NCI-H526 treated with DMSO at 0.1 percent for 48 hours (cell line): ENCODE data around the gene TREML1.

Source experiments
- DNase-seq: peaks from one replicate; lab custom pipeline; 2025; lab: John Stamatoyannopoulos, UW

Gene TREML1

DNA sequence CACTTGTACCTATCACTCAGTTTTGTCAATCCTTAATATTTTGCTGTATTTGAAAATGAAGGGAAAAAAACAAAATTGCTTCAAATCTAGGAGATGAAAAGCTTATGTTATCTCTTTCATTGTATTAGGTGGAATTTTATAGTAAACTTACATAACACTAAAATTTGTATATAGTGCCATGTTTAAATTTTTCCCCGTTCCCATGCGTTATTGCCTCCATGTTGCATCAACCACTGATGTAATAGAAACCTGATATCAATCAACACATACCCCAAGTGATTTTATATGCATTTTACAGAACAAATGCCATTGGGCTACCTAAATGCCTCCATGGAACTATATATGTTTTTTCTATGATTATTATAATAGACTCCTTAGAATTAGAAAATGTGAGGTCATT is 23.5 kb upstream of the TREML1 start:
- no peak for DNase-seq

- DNase-seq = no peak
Observed at GRCh38 chr6:41177287-41177686, 23.1 kb upstream of the TREML1 start.

DNA sequence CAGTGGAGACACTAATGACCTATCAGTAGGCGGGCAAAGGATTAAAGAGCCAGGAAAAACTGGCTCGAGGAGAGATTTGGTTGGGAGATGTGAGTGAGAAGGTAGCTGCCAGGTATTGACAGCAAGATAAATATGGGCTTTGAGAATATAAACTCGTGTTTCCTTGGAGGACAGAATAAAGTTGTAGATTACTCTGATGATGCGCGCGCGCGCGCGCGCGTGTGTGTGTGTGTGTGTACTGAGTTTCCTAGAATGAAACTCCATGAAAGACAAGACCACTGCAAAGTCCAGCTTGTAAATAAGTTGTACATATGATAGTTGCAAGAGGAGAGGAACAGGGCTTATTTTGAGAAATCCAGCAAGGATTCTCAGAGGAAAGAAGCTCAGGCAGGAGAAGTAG is 22.0 kb upstream of the TREML1 start:
- DNase-seq = no peak

- DNase-seq = no peak
Observed at GRCh38 chr6:41175084-41175483, 20.9 kb upstream of the TREML1 start.

GRCh38 chr6:41174610-41175009 is 20.5 kb upstream of the TREML1 start:
- DNase-seq = no peak

DNA sequence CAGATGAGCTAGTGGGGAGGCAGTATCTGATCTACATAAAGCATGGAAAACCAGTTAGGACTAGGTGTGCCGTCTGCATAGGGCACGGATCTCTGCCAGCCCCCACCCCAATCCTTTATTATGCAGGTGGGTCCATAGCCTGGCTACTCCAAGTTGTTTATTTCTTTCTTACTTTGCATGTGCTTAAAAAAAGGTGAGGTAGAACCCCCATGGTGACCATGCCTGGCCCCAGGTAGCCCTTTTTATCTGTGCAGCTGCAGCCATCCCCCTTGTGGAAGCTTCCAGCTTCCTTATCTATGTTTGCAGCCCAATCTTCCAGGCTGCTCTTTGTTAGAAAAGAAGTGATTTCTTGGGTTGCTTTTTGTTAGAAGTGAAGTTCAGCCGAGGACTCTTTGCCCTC is 17.8 kb upstream of the TREML1 start:
- no peak for DNase-seq

DNA sequence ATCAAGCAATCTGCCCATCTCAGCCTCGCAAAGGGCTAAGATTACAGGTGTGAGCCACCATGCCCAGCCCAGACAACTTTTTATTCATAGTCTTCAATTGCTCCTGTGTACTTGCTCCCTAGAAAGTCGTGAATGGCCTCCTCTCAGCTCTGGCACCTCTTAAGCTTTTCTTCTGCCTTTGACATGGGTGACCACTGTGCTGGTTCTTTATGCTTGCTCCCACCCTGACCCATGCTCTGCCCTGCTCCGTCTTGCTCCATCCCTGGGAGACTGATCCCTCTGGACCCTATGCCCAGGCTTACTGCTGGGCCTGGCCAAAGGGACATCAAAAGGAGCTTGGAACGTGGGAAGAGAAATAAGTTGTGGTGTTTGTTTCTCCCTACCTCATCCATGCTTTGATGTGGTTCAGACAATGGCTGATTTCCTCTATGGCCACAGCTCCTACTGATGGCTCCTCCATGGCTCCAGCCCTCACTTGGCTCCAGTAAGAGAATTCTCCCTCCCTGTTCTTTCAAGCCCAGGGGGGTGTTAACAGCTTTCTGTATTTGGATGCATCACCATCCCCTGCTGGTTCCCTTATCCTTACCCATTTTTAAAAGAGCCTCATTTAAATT is 16.5 kb upstream of the TREML1 start:
- no peak for DNase-seq

GRCh38 chr6:41167173-41167963 is 13.2 kb upstream of the TREML1 start:
- no peak for DNase-seq

DNA sequence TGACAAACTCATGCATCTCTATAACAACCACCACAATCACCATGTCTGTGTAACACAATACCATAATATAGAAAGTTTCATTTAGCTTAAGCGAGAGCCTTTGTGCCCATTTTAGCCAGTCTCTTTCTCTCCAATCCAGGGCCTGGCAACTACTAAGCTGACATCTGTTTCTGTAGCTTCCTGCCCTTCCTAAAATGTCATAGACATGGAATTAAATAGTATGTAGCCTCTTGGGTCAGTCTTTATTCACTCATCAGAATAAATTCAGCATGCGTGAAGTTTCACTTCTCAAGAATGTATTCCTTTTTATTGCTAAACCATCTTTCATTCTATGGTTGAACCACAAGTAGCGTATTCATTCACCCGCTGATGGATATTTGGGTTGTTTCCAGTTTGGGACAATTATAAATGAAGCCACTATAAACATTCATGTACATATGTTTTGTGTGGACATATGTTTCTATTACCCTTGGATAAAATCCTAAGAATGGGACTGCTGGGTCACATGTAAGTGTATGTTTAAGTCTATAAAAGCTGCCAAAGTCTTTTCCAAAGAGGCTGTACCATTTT is 10.5 kb upstream of the TREML1 start:
- no peak for DNase-seq

GRCh38 chr6:41163419-41163717 is 9.2 kb upstream of the TREML1 start:
- DNase-seq = no peak

- no peak for DNase-seq
Observed at GRCh38 chr6:41162687-41163418, 8.7 kb upstream of the TREML1 start, which contains the start of gene TREM2. Gene TREM2 (minus strand): TSS chr6:41163116. CDS start chr6:41163082, 34 bp downstream.

DNA sequence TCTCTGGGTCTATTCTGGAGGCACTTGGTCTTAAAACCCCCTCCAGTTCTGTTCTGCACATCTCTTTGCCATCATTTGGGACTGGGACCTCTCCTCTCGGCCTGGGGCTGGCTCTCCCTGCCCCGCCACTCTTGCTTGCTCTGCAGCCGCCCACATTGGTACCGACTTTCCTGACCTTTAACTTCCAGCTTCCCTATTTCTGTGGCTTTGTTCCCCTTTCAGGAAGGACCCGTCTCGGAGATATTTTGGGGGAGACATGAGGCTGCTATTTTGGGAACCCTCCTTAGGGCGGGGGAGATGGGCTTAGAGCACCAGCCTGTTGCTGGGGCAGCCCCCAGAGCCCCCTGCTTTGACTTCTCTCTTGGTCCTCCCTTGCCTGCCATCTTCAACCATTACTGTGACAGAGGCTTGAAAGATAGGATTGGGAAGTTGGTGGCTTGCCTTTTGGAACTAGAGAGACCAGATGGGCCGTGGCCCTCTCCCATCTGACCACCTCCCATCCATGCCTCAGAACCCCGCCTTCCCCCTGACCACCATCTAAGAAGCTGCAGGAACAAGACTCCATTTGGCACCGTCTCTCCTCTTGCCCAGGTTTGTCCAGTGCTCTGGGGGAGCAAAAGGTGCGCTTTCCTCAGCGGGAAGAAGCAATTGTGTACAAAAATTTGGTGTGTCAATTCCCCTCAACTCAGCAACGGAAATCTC is 7.9 kb upstream of the TREML1 start:
- DNase-seq = no peak

DNA sequence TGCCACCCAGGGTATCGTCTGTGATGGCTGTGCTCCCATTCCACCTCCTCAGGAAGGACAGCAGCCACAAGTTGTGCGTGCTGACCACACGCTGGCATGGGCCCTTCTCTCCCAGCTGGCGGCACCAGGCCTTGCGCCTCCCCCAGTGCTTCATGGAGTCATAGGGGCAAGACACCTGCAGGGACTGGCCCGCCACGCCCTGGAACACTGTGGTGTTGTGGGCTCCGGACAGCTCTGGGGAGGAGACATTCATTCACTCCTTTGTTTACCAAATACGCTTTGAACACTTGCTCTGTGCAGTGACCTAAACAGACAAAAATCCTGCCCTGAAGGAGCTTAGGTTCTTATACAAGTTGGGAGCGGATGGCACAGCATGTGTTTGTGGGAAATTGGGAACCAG is 7.2 kb upstream of the TREML1 start:
- DNase-seq = no peak

DNA sequence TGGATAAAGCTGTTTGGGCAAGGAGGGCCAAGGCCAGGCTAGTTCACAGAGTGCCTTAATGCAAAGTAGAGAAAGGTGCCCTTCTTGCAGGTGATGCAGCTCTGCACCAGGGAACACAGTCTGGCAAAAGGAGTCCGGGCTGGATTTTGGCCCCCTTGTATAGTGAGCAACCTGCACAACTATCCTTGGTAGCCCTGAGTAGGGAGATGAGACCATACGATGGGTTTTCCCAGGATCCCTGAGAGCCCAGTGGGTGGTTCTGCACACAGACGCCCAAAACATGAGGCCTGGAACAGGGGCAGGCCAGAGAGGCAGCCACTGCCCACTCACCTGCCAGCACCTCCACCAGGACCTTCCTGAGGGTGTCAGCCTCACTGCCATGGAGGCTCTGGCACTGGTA is 6.8 kb upstream of the TREML1 start:
- no peak for DNase-seq

- no peak for DNase-seq
Observed at GRCh38 chr6:41159415-41160082, 5.4 kb upstream of the TREML1 start.

DNA sequence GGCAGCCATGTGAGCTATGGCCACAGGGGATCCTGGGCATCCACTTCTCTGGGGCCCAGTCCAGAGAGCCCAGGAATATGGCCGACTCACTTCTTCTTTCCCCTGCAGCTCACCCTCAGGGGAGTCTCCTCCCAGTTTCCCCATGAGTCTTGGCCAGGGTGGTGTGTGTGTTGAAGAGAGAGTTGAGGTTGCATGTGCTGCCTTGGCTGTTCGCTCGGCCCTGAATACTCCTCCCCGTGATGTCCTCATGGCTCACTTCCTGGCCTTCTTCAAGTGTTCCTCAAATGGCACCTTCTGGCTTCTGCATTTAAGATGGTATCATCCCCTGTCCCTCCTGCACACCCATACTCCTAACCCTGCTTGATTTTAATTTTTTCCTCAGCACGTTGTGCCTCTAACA is 3.2 kb upstream of the TREML1 start:
- no peak for DNase-seq

GRCh38 chr6:41156771-41157170 is 2.6 kb upstream of the TREML1 start:
- no peak for DNase-seq

DNA sequence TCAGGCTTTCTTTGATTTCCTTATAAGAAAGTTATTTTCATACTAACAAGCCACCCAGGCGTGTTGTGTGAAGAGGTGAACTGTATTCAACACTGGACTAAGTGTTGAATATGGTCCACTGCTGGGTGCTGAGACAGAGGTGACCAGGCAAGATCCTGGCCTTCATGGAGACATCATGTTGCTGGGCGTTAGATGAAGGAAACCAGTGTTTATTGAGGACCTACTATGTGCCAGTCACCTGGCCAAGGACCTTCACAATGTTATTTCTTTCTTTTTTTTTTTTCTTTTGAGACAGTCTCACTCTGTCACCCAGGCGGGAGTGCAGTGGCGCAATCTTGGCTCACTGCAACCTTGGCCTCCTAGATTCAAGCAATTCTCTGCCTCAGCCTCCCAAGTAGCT is 1.9 kb upstream of the TREML1 start:
- no peak for DNase-seq

DNA sequence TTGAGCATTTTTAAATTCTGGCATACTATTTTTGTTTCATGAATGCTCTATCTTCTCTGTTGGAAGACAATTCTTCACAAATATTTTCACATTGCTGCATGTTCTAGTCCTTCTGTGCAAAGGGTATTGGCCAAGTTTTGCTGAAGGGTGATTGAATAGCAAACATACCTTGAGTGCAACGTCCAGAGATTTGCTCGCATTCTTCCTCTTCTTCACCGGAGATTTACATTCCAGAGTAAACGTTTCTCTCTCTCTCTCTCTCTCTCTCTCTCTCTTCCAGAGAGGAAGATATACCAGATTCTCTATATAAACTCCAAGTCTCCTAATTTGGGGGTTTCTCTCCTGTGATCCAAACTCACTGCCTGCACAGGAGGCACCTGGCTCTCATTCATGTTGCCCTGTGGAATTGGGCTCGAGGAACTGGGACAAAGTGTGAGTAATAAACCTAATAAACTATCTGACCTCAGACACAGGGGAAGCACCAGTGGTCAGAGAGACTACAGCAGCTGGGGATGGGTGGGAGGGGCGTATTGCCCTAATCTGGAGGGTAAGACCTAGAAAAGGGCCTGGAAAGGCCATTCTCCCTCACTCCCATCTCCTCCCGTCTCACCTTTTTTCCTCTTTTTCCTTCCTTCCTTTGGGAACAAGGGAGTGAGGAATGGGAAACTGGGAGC is 1.1 kb upstream of the TREML1 start:
- DNase-seq = no peak

- no peak for DNase-seq
Observed at GRCh38 chr6:41153451-41153850, 696 bp downstream of the TREML1 start.

- DNase-seq = no peak
Observed at GRCh38 chr6:41150671-41151070, 3.5 kb downstream of the TREML1 start.
